ENCODE results near the gene NOP10.

- TF ChIP-seq, protein P1, sequence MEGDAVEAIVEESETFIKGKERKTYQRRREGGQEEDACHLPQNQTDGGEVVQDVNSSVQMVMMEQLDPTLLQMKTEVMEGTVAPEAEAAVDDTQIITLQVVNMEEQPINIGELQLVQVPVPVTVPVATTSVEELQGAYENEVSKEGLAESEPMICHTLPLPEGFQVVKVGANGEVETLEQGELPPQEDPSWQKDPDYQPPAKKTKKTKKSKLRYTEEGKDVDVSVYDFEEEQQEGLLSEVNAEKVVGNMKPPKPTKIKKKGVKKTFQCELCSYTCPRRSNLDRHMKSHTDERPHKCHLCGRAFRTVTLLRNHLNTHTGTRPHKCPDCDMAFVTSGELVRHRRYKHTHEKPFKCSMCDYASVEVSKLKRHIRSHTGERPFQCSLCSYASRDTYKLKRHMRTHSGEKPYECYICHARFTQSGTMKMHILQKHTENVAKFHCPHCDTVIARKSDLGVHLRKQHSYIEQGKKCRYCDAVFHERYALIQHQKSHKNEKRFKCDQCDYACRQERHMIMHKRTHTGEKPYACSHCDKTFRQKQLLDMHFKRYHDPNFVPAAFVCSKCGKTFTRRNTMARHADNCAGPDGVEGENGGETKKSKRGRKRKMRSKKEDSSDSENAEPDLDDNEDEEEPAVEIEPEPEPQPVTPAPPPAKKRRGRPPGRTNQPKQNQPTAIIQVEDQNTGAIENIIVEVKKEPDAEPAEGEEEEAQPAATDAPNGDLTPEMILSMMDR (IDR thresholded peaks at IDR 0.05): no peak
- no peak for TF ChIP-seq POLR2A (IDR thresholded peaks at IDR 0.05)
These were observed 38.3 kb downstream of the NOP10 start for GRCh38 chr15:34304613-34305012.

Data from adrenal gland (tissue), 5 donors.